SK-N-SH treated with all-trans-retinoic acid at 6 μM for 48 hours (cell line): Measurements from ENCODE around the gene FLRT2.

Experiments
- ATAC-seq: fragments of 200-7000 bp; cut with Tn5 transposase; 3 replicates; pipeline ENCODE4 v1.9.1; 2020; ENCODE audit warnings: mild to moderate bottlenecking, moderate library complexity
- ARNTL ChIP-seq: fragments of 450-650 bp; formaldehyde crosslinking; IDR thresholded peaks from 2 replicates; pipeline ENCODE4 v1.5.0; 2020; ENCODE audit warnings: low read depth, mild to moderate bottlenecking, moderate library complexity, borderline replicate concordance
- BACH2 ChIP-seq: fragments of 250-450 bp; sonication (Bioruptor Pico); IDR thresholded peaks from 2 replicates; pipeline ENCODE4 v1.9.0; 2021; ENCODE audit warnings: mild to moderate bottlenecking, borderline replicate concordance
- CSDC2 ChIP-seq: fragments of 250-450 bp; sonication (Bioruptor Pico); IDR thresholded peaks from 2 replicates; pipeline ENCODE4 v1.5.0; 2020; ENCODE audit warnings: mild to moderate bottlenecking, moderate library complexity
- ESRRG ChIP-seq: fragments of 250-450 bp; sonication (Bioruptor Pico); IDR thresholded peaks from 2 replicates; pipeline ENCODE4 v1.6.1; 2021; ENCODE audit warnings: mild to moderate bottlenecking
- GLIS3 ChIP-seq: fragments of 250-450 bp; sonication (Bioruptor Pico); IDR thresholded peaks from 2 replicates; pipeline ENCODE4 v1.5.0; 2020; ENCODE audit warnings: mild to moderate bottlenecking, moderate library complexity
- OSR1 ChIP-seq: fragments of 250-450 bp; sonication (Bioruptor Pico); IDR thresholded peaks from 2 replicates; pipeline ENCODE4 v1.8.0; 2022; ENCODE audit warnings: moderate library complexity, mild to moderate bottlenecking, inconsistent platforms
- PPARA ChIP-seq: fragments of 250-450 bp; sonication (Bioruptor Pico); IDR thresholded peaks from 2 replicates; pipeline ENCODE4 v1.5.0; 2020; ENCODE audit warnings: mild to moderate bottlenecking, borderline replicate concordance
- RARB ChIP-seq: fragments of 250-450 bp; sonication (Bioruptor Pico); IDR thresholded peaks from 2 replicates; pipeline ENCODE4 v1.8.0; 2021; ENCODE audit warnings: mild to moderate bottlenecking, moderate library complexity
- SNAI2 ChIP-seq: fragments of 250-450 bp; sonication (Bioruptor Pico); IDR thresholded peaks from 2 replicates; pipeline ENCODE4 v1.5.0; 2020; ENCODE audit warnings: mild to moderate bottlenecking, moderate library complexity
- TCF4 ChIP-seq: fragments of 250-450 bp; sonication (Bioruptor Pico); IDR thresholded peaks from 2 replicates; pipeline ENCODE4 v1.8.0; 2021; ENCODE audit warnings: mild to moderate bottlenecking, moderate library complexity, borderline replicate concordance
- TOX ChIP-seq: fragments of 250-450 bp; sonication (Bioruptor Pico); IDR thresholded peaks from 2 replicates; pipeline ENCODE4 v1.8.0; 2021; ENCODE audit warnings: mild to moderate bottlenecking, moderate library complexity, borderline replicate concordance
- ZC3H10 ChIP-seq: fragments of 250-450 bp; sonication (Bioruptor Pico); IDR thresholded peaks from 2 replicates; pipeline ENCODE4 v1.5.1; 2021; ENCODE audit warnings: mild to moderate bottlenecking, moderate library complexity
- ZFP3 ChIP-seq: fragments of 250-450 bp; sonication (Bioruptor Pico); IDR thresholded peaks from 2 replicates; pipeline ENCODE4 v1.5.0; 2020; ENCODE audit warnings: mild to moderate bottlenecking, moderate library complexity
- ZFP30 ChIP-seq: fragments of 450-650 bp; formaldehyde crosslinking; IDR thresholded peaks from 2 replicates; pipeline ENCODE4 v1.5.0; 2022; ENCODE audit warnings: mild to moderate bottlenecking, moderate library complexity
- ZNF565 ChIP-seq: fragments of 450-650 bp; formaldehyde crosslinking; conservative IDR thresholded peaks from 2 replicates; pipeline ENCODE4 v1.5.0; 2020; ENCODE audit warnings: low read depth, mild to moderate bottlenecking, moderate library complexity
- ZNF70 ChIP-seq: fragments of 450-650 bp; formaldehyde crosslinking; IDR thresholded peaks from 2 replicates; pipeline ENCODE4 v1.5.0; 2020; ENCODE audit warnings: mild to moderate bottlenecking, moderate library complexity
- ZNF8 ChIP-seq: fragments of 450-650 bp; formaldehyde crosslinking; IDR thresholded peaks from 2 replicates; pipeline ENCODE4 v1.5.0; 2020; ENCODE audit warnings: mild to moderate bottlenecking, moderate library complexity
- TF ChIP-seq, protein P1 (sequence below): fragments of 250-450 bp; sonication (Bioruptor Pico); IDR thresholded peaks from 2 replicates; pipeline ENCODE4 v1.5.1; 2021; ENCODE audit warnings: mild to moderate bottlenecking, moderate library complexity
- TF ChIP-seq, protein P2 (sequence below): fragments of 250-450 bp; sonication (Bioruptor Pico); IDR thresholded peaks from 2 replicates; pipeline ENCODE4 v1.5.0; 2020; ENCODE audit warnings: mild to moderate bottlenecking, moderate library complexity
- TF ChIP-seq, protein P3 (sequence below): fragments of 250-450 bp; sonication (Bioruptor Pico); IDR thresholded peaks from 2 replicates; pipeline ENCODE4 v1.8.0; 2021; ENCODE audit warnings: low read depth, mild to moderate bottlenecking, moderate library complexity, borderline replicate concordance
- TF ChIP-seq, protein P4 (sequence below): fragments of 250-450 bp; sonication (Bioruptor Pico); IDR thresholded peaks from 2 replicates; pipeline ENCODE4 v1.8.0; 2020; ENCODE audit warnings: mild to moderate bottlenecking, moderate library complexity, borderline replicate concordance

FLRT2 gene

DNA sequence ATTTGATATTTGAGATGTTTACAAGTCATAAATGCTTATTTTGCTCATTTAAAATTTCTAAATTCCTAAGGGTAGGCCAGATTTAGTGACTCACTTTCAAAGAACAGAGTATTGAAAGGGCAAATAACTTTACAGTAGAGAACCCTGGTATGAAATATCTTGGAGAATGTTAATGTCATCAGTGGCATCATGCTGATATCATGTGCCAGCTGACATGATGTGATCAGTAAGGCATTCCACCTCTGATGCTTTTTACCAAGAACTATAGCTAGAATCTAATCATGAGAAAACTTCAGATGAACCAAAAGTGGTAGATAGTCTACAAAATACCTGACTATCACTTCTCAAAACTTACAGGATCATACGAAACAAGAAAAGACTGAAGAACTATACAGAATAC, 2.9 kb upstream of the FLRT2 start:
- TF ChIP-seq, protein P1, sequence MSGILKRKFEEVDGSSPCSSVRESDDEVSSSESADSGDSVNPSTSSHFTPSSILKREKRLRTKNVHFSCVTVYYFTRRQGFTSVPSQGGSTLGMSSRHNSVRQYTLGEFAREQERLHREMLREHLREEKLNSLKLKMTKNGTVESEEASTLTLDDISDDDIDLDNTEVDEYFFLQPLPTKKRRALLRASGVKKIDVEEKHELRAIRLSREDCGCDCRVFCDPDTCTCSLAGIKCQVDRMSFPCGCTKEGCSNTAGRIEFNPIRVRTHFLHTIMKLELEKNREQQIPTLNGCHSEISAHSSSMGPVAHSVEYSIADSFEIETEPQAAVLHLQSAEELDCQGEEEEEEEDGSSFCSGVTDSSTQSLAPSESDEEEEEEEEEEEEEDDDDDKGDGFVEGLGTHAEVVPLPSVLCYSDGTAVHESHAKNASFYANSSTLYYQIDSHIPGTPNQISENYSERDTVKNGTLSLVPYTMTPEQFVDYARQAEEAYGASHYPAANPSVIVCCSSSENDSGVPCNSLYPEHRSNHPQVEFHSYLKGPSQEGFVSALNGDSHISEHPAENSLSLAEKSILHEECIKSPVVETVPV = no peak
- TF ChIP-seq PPARA (CRISPR knock-in tag) (no peak), ARNTL (CRISPR knock-in tag) (no peak)
- ATAC-seq = peak; percentile 7

DNA sequence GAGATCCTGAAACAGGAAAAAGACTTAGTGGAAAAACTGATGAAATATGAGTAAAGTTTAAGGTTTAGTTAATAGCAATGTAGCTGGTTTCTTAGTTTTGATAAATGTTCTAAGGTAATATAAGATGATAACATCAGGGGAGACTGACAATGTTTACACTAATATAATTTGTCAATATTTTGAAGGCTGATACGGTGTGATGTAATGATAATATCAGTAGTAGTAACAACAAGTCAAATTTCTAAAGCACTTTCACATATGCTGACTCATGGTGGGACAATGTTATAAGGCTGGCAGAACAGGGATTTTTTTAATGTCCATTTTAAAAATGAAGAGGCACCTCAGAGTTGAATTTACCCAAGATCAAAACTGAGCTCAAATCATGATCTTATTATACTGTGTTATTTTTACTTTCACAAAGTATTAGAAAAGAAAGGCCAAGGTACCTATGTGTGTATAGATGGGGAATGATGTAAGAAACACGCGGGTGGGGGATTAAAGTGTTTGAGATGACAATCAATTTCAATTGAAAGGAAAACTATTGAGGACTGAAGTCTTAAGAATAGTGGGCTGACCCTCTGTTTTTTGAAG, 2.4 kb upstream of the FLRT2 start:
- TF ChIP-seq ZNF70 (CRISPR knock-in tag) (no peak), ZC3H10 (CRISPR knock-in tag) (no peak), ESRRG (no peak), ZFP3 (CRISPR knock-in tag) (no peak), TCF4 (CRISPR knock-in tag) (no peak), ZNF8 (CRISPR knock-in tag) (no peak), ZFP30 (CRISPR knock-in tag) (no peak), PPARA (CRISPR knock-in tag) (no peak), RARB (CRISPR knock-in tag) (no peak), ARNTL (CRISPR knock-in tag) (no peak)
- ATAC-seq = no peak

DNA sequence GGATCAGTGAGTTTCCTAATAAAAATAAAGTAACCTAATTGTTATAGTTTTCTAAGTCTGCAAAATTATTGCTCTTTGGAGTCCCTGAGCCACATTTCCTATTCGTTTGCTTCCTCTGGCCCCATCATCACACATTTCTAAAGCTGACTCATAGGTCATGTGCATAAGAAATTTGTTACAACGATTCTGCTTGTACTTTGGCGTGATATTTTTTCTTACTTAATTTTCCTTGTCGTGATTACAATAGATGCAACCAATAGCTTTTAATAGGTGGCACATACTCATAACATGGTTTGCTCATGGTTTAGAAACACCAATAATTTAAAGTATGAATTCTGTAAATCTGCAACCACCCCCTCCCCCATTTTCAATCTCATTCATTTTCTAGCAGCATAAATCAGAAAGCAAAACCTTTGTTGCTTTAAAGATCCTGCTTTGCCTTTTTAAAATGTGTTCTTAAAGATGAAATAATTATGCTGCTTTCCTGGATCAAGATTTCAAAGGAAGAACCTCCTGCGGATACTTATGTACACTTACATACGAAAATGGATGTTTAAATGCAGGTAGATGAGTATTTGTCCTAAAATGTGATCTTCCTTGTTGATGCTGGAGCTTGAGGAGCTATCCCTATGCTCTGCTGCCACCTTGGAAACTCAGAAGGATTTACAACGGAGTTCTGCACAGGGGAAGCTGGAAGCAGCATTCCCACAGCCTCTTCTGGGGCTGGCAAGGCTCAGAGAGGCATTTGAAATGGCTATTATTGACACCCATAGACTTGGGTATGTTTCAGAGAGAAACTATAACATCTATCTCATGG, 1.7 kb upstream of the FLRT2 start:
- TF ChIP-seq ESRRG = no peak
- TF ChIP-seq CSDC2 = no peak
- TF ChIP-seq, protein P2, sequence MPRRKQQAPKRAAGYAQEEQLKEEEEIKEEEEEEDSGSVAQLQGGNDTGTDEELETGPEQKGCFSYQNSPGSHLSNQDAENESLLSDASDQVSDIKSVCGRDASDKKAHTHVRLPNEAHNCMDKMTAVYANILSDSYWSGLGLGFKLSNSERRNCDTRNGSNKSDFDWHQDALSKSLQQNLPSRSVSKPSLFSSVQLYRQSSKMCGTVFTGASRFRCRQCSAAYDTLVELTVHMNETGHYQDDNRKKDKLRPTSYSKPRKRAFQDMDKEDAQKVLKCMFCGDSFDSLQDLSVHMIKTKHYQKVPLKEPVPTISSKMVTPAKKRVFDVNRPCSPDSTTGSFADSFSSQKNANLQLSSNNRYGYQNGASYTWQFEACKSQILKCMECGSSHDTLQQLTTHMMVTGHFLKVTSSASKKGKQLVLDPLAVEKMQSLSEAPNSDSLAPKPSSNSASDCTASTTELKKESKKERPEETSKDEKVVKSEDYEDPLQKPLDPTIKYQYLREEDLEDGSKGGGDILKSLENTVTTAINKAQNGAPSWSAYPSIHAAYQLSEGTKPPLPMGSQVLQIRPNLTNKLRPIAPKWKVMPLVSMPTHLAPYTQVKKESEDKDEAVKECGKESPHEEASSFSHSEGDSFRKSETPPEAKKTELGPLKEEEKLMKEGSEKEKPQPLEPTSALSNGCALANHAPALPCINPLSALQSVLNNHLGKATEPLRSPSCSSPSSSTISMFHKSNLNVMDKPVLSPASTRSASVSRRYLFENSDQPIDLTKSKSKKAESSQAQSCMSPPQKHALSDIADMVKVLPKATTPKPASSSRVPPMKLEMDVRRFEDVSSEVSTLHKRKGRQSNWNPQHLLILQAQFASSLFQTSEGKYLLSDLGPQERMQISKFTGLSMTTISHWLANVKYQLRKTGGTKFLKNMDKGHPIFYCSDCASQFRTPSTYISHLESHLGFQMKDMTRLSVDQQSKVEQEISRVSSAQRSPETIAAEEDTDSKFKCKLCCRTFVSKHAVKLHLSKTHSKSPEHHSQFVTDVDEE (CRISPR knock-in tag) = no peak
- no peak for TF ChIP-seq ZFP3 (CRISPR knock-in tag)
- no peak for TF ChIP-seq BACH2
- no peak for TF ChIP-seq OSR1
- TF ChIP-seq, protein P3, sequence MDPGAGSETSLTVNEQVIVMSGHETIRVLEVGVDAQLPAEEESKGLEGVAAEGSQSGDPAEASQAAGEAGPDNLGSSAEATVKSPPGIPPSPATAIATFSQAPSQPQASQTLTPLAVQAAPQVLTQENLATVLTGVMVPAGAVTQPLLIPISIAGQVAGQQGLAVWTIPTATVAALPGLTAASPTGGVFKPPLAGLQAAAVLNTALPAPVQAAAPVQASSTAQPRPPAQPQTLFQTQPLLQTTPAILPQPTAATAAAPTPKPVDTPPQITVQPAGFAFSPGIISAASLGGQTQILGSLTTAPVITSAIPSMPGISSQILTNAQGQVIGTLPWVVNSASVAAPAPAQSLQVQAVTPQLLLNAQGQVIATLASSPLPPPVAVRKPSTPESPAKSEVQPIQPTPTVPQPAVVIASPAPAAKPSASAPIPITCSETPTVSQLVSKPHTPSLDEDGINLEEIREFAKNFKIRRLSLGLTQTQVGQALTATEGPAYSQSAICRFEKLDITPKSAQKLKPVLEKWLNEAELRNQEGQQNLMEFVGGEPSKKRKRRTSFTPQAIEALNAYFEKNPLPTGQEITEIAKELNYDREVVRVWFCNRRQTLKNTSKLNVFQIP (CRISPR knock-in tag) = no peak; the same call in 1 of the 2 replicates
- TF ChIP-seq ZNF565 (CRISPR knock-in tag) = no peak
- no peak for TF ChIP-seq ZNF70 (CRISPR knock-in tag)
- TF ChIP-seq, protein P1 = no peak
- TF ChIP-seq ZFP30 (CRISPR knock-in tag) = no peak
- no peak for TF ChIP-seq TCF4 (CRISPR knock-in tag)
- no peak for TF ChIP-seq TOX (CRISPR knock-in tag)
- TF ChIP-seq, protein P4, sequence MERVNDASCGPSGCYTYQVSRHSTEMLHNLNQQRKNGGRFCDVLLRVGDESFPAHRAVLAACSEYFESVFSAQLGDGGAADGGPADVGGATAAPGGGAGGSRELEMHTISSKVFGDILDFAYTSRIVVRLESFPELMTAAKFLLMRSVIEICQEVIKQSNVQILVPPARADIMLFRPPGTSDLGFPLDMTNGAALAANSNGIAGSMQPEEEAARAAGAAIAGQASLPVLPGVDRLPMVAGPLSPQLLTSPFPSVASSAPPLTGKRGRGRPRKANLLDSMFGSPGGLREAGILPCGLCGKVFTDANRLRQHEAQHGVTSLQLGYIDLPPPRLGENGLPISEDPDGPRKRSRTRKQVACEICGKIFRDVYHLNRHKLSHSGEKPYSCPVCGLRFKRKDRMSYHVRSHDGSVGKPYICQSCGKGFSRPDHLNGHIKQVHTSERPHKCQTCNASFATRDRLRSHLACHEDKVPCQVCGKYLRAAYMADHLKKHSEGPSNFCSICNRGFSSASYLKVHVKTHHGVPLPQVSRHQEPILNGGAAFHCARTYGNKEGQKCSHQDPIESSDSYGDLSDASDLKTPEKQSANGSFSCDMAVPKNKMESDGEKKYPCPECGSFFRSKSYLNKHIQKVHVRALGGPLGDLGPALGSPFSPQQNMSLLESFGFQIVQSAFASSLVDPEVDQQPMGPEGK (CRISPR knock-in tag) = no peak
- no peak for TF ChIP-seq RARB (CRISPR knock-in tag)
- no peak for TF ChIP-seq ZNF8 (CRISPR knock-in tag)
- no peak for TF ChIP-seq GLIS3
- no peak for TF ChIP-seq SNAI2
- no peak for TF ChIP-seq ARNTL (CRISPR knock-in tag)
- no peak for TF ChIP-seq ZC3H10 (CRISPR knock-in tag)
- ATAC-seq = peak; percentile 60
